DOHH2 (cell line): ENCODE measurements around the gene AIRE.

Experiments used
- H3F3A ChIP-seq: fragments of 200-600 bp; sonication (generic), shearing (Covaris generic); 2 replicates; pipeline ENCODE4 v1.6.0; 2016; ENCODE audit warnings: antibody characterized with exemption, mild to moderate bottlenecking; ENCODE audit not compliant: control insufficient read depth, insufficient read depth
- H3K27ac ChIP-seq: fragments of 200-600 bp; sonication (generic); 2 replicates; pipeline ENCODE4 v1.5.1; 2014; ENCODE audit warnings: low read depth, mild to moderate bottlenecking, low read length, moderate library complexity
- H3K27me3 ChIP-seq: fragments of 200-600 bp; sonication (generic); 2 replicates; pipeline ENCODE4 v1.6.1; 2014; ENCODE audit warnings: mild to moderate bottlenecking, low read length, mixed read lengths; ENCODE audit not compliant: control insufficient read depth
- H3K36me3 ChIP-seq: fragments of 200-600 bp; sonication (generic); 2 replicates; pipeline ENCODE4 v1.6.1; 2014; ENCODE audit warnings: mild to moderate bottlenecking, low read length, moderate library complexity, mixed read lengths; ENCODE audit not compliant: control insufficient read depth
- H3K4me1 ChIP-seq: fragments of 200-600 bp; sonication (generic); 2 replicates; pipeline ENCODE4 v1.6.1; 2014; ENCODE audit warnings: mild to moderate bottlenecking, low read length, mixed read lengths; ENCODE audit not compliant: control insufficient read depth
- H3K4me2 ChIP-seq: fragments of 200-600 bp; sonication (generic); 2 replicates; pipeline ENCODE4 v1.6.0; 2014; ENCODE audit warnings: mild to moderate bottlenecking, low read length, moderate library complexity
- H3K4me3 ChIP-seq: fragments of 200-600 bp; sonication (generic); 2 replicates; pipeline ENCODE4 v1.5.1; 2014; ENCODE audit warnings: mild to moderate bottlenecking, low read length, mixed read lengths
- H3K79me2 ChIP-seq: fragments of 200-600 bp; sonication (generic); 2 replicates; pipeline ENCODE4 v1.6.1; 2014; ENCODE audit warnings: mild to moderate bottlenecking, low read length, mixed read lengths; ENCODE audit not compliant: control insufficient read depth
- H3K9me2 ChIP-seq: fragments of 200-600 bp; sonication (generic); replicated peaks from 2 replicates; pipeline ENCODE4 v1.6.1; 2014; ENCODE audit warnings: mild to moderate bottlenecking, low read length, mixed read lengths; ENCODE audit not compliant: control insufficient read depth
- H3K9me3 ChIP-seq: fragments of 200-600 bp; sonication (generic); 2 replicates; pipeline ENCODE4 v1.6.1; 2014; ENCODE audit warnings: antibody characterized with exemption, low read length, mixed read lengths; ENCODE audit not compliant: control insufficient read depth, insufficient read depth
- H4K20me1 ChIP-seq: fragments of 200-600 bp; sonication (generic); 2 replicates; pipeline ENCODE4 v1.6.0; 2014; ENCODE audit warnings: low read depth, mild to moderate bottlenecking, antibody characterized with exemption, low read length, moderate library complexity; ENCODE audit not compliant: control insufficient read depth, insufficient read depth
- EZH2phosphoT487 ChIP-seq: fragments of 200-600 bp; sonication (generic); IDR thresholded peaks from 2 replicates; pipeline ENCODE4 v1.6.1; 2017; ENCODE audit warnings: borderline replicate concordance, mild to moderate bottlenecking, antibody characterized with exemption, low read length, moderate library complexity, mixed read lengths
- TF ChIP-seq, protein P1 (sequence below): fragments of 200-600 bp; sonication (generic); IDR thresholded peaks from one replicate; pipeline ENCODE4 v1.5.1; 2014; ENCODE audit warnings: antibody characterized with exemption, mild to moderate bottlenecking, low read depth, low read length; ENCODE audit not compliant: poor library complexity, severe bottlenecking

The AIRE gene

DNA sequence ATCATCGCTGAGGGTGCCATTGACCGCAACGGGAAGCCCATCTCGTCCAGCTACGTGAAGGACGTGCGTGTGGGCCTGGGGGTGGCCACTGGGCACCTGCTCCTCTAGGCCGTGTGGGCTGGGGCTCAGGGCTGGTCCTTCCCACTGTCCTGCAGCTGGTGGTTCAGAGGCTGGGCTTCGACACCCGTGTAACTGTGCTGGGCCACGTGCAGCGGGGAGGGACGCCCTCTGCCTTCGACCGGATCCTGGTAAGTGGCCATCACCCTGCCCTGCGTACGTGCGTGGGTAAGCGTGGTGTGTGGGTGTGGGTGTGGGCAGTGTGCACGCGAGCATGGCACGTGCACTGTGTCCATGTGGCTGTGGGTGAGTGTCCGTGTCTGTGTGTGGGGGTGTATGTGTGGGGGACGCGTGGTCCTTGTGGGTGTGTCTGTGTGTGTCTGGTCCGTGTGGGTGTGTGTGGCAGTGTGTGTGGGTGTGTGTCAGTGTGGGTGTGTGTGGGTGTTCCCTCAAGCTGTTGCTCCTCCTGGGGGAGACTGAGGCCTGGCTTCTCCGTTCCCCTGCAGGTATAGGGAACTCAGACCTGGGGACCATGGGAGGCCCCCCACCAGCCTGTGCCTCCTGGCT lies 30.7 kb downstream of the AIRE start:
- Histone ChIP-seq H3K4me1 (no peaks in the 10 kb centered on the region), H4K20me1 (no peaks in the 10 kb centered on the region), H3K27ac (no peak overlapping the region), H3K4me2 (no peak overlapping the region), H3K9me2 (no peaks in the 10 kb centered on the region), H3K4me3 (no peak overlapping the region), H3K27me3 (no peaks in the 10 kb centered on the region), H3K79me2 (no peaks in the 10 kb centered on the region), H3F3A (no peaks in the 10 kb centered on the region), H3K36me3 (peaks cover 79% of the 10 kb centered on the region), H3K9me3 (no peaks in the 10 kb centered on the region)
- TF ChIP-seq, protein P1, sequence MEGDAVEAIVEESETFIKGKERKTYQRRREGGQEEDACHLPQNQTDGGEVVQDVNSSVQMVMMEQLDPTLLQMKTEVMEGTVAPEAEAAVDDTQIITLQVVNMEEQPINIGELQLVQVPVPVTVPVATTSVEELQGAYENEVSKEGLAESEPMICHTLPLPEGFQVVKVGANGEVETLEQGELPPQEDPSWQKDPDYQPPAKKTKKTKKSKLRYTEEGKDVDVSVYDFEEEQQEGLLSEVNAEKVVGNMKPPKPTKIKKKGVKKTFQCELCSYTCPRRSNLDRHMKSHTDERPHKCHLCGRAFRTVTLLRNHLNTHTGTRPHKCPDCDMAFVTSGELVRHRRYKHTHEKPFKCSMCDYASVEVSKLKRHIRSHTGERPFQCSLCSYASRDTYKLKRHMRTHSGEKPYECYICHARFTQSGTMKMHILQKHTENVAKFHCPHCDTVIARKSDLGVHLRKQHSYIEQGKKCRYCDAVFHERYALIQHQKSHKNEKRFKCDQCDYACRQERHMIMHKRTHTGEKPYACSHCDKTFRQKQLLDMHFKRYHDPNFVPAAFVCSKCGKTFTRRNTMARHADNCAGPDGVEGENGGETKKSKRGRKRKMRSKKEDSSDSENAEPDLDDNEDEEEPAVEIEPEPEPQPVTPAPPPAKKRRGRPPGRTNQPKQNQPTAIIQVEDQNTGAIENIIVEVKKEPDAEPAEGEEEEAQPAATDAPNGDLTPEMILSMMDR, result no peak
- no peak for TF ChIP-seq EZH2phosphoT487

DNA sequence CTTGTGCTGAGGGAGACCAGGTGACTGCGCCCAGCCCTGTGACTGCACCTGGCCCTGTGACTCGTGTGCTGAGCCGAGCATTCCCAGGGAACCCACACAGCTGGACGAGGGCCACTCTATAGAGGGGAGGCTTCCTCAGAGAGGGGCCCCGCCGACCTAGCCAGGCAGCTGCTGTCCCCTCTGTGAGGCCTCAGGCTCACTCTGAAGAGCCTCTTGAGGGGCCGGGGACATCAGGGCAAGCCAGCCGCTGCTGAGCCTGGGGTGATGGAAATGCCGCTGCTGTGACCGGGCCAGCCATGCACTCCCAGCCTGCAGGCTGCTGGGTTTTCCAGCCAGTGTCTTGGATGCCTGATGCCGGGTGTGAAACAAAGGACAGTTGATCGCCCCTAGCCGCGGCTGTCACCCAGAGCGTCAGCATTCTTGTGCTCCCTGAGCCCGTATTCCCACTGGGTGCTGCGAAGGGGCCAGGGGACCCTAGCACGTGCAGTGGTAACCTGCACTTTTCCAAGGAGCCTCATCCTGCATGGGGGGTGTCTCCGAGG lies 31.6 kb downstream of the AIRE start:
- no peak overlapping the region for H3K4me2 ChIP-seq
- no peak overlapping the region for H3K4me3 ChIP-seq
- no peaks in the 10 kb centered on the region for H3F3A ChIP-seq
- peaks cover 79% of the 10 kb centered on the region for H3K36me3 ChIP-seq
- H4K20me1 ChIP-seq, result no peaks in the 10 kb centered on the region
- H3K4me1 ChIP-seq, result no peaks in the 10 kb centered on the region
- H3K9me2 ChIP-seq, result no peaks in the 10 kb centered on the region
- no peaks in the 10 kb centered on the region for H3K9me3 ChIP-seq
- H3K27me3 ChIP-seq, result no peaks in the 10 kb centered on the region
- H3K79me2 ChIP-seq, result no peaks in the 10 kb centered on the region
- TF ChIP-seq EZH2phosphoT487, result no peak
- TF ChIP-seq, protein P1, result no peak
- H3K27ac ChIP-seq, result no peak overlapping the region

DNA sequence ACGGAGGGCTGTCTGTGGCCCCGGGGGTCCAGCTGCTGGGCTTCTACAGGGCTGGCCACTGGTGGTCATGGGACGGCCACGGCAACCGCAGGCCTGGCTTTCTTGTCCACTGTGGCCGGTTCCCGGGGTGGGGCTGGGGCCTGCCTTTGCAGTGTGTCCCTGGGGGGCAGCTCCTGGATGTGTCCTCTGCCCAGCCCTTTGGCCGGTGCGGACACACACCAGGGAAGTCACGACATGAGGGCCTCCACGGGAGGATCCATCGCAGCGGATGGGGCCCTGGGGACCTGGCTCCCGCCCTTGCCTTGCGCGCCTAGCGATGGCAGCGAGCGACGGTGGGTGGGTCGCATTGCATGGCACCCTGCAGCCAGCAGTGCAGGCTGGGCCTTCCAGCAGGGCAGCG lies 32.2 kb downstream of the AIRE start:
- Histone ChIP-seq H3K9me2 (no peaks in the 10 kb centered on the region), H3K27me3 (no peaks in the 10 kb centered on the region), H4K20me1 (no peaks in the 10 kb centered on the region), H3K4me1 (no peaks in the 10 kb centered on the region), H3F3A (no peaks in the 10 kb centered on the region), H3K36me3 (peaks cover 79% of the 10 kb centered on the region), H3K4me3 (no peak overlapping the region), H3K27ac (no peak overlapping the region), H3K9me3 (no peaks in the 10 kb centered on the region), H3K79me2 (no peaks in the 10 kb centered on the region), H3K4me2 (no peak overlapping the region)
- TF ChIP-seq EZH2phosphoT487, result no peak
- TF ChIP-seq, protein P1, result no peak
